ENCODE results near the gene RELN.

DNA sequence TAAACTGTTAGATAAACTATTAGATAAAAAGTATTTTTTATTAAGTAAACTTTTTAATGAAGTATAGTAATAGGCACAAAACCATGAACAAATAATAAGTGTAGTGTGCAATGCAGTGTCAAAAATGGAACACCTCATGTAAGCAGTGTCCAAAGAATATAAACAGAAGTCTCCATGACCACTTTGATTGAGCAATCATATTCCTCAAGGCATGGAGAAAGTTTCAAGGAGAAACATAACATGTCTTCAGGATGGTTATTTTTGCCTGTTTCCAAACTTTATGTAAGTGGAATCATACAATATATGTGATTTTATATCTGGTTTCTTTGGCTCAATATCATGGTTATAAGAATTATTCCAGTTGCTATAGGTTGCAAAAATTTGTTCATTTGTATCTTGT is 6.1 kb upstream of the RELN start:
- TF ChIP-seq, protein P1, sequence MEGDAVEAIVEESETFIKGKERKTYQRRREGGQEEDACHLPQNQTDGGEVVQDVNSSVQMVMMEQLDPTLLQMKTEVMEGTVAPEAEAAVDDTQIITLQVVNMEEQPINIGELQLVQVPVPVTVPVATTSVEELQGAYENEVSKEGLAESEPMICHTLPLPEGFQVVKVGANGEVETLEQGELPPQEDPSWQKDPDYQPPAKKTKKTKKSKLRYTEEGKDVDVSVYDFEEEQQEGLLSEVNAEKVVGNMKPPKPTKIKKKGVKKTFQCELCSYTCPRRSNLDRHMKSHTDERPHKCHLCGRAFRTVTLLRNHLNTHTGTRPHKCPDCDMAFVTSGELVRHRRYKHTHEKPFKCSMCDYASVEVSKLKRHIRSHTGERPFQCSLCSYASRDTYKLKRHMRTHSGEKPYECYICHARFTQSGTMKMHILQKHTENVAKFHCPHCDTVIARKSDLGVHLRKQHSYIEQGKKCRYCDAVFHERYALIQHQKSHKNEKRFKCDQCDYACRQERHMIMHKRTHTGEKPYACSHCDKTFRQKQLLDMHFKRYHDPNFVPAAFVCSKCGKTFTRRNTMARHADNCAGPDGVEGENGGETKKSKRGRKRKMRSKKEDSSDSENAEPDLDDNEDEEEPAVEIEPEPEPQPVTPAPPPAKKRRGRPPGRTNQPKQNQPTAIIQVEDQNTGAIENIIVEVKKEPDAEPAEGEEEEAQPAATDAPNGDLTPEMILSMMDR (conservative IDR thresholded peaks at IDR 0.05 in 1 of 2, IDR thresholded peaks at IDR 0.05 in 1 of 2; ENCODE audit: low read depth in 1 of 2, low read length in 2 of 2): no peak
- no peak for TF ChIP-seq EZH2 (IDR thresholded peaks at IDR 0.05; ENCODE audit: low read length, missing control alignments)

Data from fibroblast of lung (primary cell).